SK-N-SH (cell line): ENCODE results near the gene KIF6. TPM values are rescaled to one million over a fixed set of nuclear protein-coding genes. Genes with fewer than 3 reads are reported as not detected.

ENCODE experiments used
- CTCF ChIA-PET: fragments of 300-600, 350-600 bp; formaldehyde crosslinking; extraction: SDS; loops from one replicate; lab custom pipeline; 2021; lab: Yijun Ruan, JAX
- POLR2A ChIA-PET: fragments of 350-600 bp; sonication (Branson Sonifier 250); formaldehyde crosslinking; extraction: SDS; loops from one replicate; lab custom pipeline; 2020; ENCODE audit warnings: antibody characterized with exemption, inconsistent platforms; lab: Yijun Ruan, JAX
- DNase-seq: peaks from one replicate; pipeline ENCODE4 v3.0.0; 2012
- H2AFZ ChIP-seq: fragments of 200-600 bp; sonication (generic); 2 replicates; pipeline ENCODE4 v1.8.1; 2016; ENCODE audit warnings: antibody characterized with exemption, mild to moderate bottlenecking, low read depth
- H3F3A ChIP-seq: fragments of 200-600 bp; sonication (generic); replicated peaks from 2 replicates; pipeline ENCODE3; 2016; ENCODE audit warnings: antibody characterized with exemption, mild to moderate bottlenecking; ENCODE audit not compliant: insufficient read depth
- H3K27ac ChIP-seq, 2 experiments: fragments of 200-500 bp in 1 of 2; fragments of 200-600 bp in 1 of 2; sonication (Bioruptor generic) in 1 of 2; sonication (generic), shearing (Covaris generic) in 1 of 2; 2 replicates each; pipeline versions ENCODE4 v1.5.1 to v1.6.1; 2014 to 2016; ENCODE audit warnings: low read depth in 2 of 2, inconsistent platforms in 1 of 2, low read length in 1 of 2, mild to moderate bottlenecking in 1 of 2, mixed read lengths in 1 of 2
- H3K27me3 ChIP-seq: fragments of 200-600 bp; sonication (generic), shearing (Covaris generic); 2 replicates; pipeline ENCODE4 v1.6.1; 2016; ENCODE audit warnings: mixed run types; ENCODE audit not compliant: insufficient read depth
- H3K36me3 ChIP-seq, 2 experiments: fragments of 200-500 bp in 1 of 2; fragments of 200-600 bp in 1 of 2; sonication (Bioruptor generic) in 1 of 2; sonication (generic) in 1 of 2; replicated peaks in 1 of 2; 2 replicates each; pipeline versions ENCODE3 to v1.5.1; 2014 to 2016; ENCODE audit warnings: low read length in 1 of 2, mild to moderate bottlenecking in 1 of 2; ENCODE audit not compliant: insufficient read depth in 2 of 2, control insufficient read depth in 1 of 2
- H3K4me1 ChIP-seq, 2 experiments: fragments of 200-500 bp in 1 of 2; fragments of 200-600 bp in 1 of 2; sonication (Bioruptor generic) in 1 of 2; sonication (generic), shearing (Covaris generic) in 1 of 2; 2 replicates each; pipeline versions ENCODE4 v1.5.1 to v1.6.1; 2014 to 2016; ENCODE audit warnings: low read depth in 1 of 2, low read length in 1 of 2, mixed run types in 1 of 2; ENCODE audit not compliant: insufficient read depth in 2 of 2, control insufficient read depth in 1 of 2
- H3K4me2 ChIP-seq: fragments of 200-600 bp; sonication (generic), shearing (Covaris generic); 2 replicates; pipeline ENCODE4 v1.6.1; 2017; ENCODE audit warnings: mixed run types
- H3K4me3 ChIP-seq, 2 experiments: fragments of 200-500 bp in 1 of 2; fragments of 200-600 bp in 1 of 2; sonication (Bioruptor generic) in 1 of 2; sonication (generic), shearing (Covaris generic) in 1 of 2; 2 replicates each; pipeline versions ENCODE4 v1.5.1 to v1.8.1; 2014 to 2016; ENCODE audit warnings: low read depth in 2 of 2, inconsistent platforms in 1 of 2, low read length in 1 of 2, mild to moderate bottlenecking in 1 of 2, mixed read lengths in 1 of 2, moderate library complexity in 1 of 2
- H3K79me2 ChIP-seq: fragments of 200-600 bp; sonication (generic); 2 replicates; pipeline ENCODE4 v1.8.1; 2017; ENCODE audit warnings: mild to moderate bottlenecking; ENCODE audit not compliant: insufficient read depth
- H3K9ac ChIP-seq: fragments of 200-600 bp; sonication (generic); 2 replicates; pipeline ENCODE4 v1.6.1; 2017; ENCODE audit warnings: mixed run types
- H3K9me2 ChIP-seq: fragments of 200-600 bp; sonication (generic); 2 replicates; pipeline ENCODE4 v1.6.1; 2017; ENCODE audit warnings: mixed run types
- H3K9me3 ChIP-seq: fragments of 200-600 bp; sonication (generic); 2 replicates; pipeline ENCODE4 v1.6.1; 2017; ENCODE audit warnings: mixed run types, mild to moderate bottlenecking, moderate library complexity
- H4K20me1 ChIP-seq: fragments of 200-600 bp; sonication (generic); 2 replicates; pipeline ENCODE4 v1.6.1; 2017; ENCODE audit warnings: mild to moderate bottlenecking, mixed run types; ENCODE audit not compliant: insufficient read depth
- CHD2 ChIP-seq: fragments of 150-350 bp; IDR thresholded peaks from 2 replicates; pipeline ENCODE4 v1.6.1; 2018; ENCODE audit warnings: low read length; ENCODE audit not compliant: partially characterized antibody
- EP300 ChIP-seq, 2 experiments: IDR thresholded peaks; 2 replicates each; pipeline versions ENCODE4 v1.4.0 to v1.6.1; 2012; ENCODE audit warnings: borderline replicate concordance in 1 of 2, low read depth in 1 of 2, low read length in 1 of 2
- EZH2phosphoT487 ChIP-seq: fragments of 200-600 bp; sonication (generic); IDR thresholded peaks from 2 replicates; pipeline ENCODE4 v1.6.1; 2017; ENCODE audit warnings: low read depth, mixed run types, mild to moderate bottlenecking, antibody characterized with exemption, moderate library complexity, borderline replicate concordance
- FOSL2 ChIP-seq: IDR thresholded peaks from 2 replicates; pipeline ENCODE4 v1.4.0; 2012; ENCODE audit warnings: low read depth, mild to moderate bottlenecking, moderate library complexity, borderline replicate concordance
- FOXJ3 ChIP-seq: sonication (generic); formaldehyde crosslinking; IDR thresholded peaks from 2 replicates; pipeline ENCODE4 v1.5.1; 2020; ENCODE audit warnings: mild to moderate bottlenecking, missing genetic modification reagents
- FOXM1 ChIP-seq: IDR thresholded peaks from 2 replicates; pipeline ENCODE4 v1.4.0; 2012; ENCODE audit warnings: low read depth, mild to moderate bottlenecking
- IRF3 ChIP-seq: fragments of 150-350 bp; IDR thresholded peaks from 2 replicates; pipeline ENCODE4 v1.6.1; 2016; ENCODE audit warnings: mild to moderate bottlenecking, low read depth, low read length
- JUND ChIP-seq: IDR thresholded peaks from 2 replicates; pipeline ENCODE4 v1.4.0; 2012
- MXI1 ChIP-seq: IDR thresholded peaks from 2 replicates; pipeline ENCODE4 v1.6.1; 2012; ENCODE audit warnings: mild to moderate bottlenecking, low read depth, low read length, improper control_type of control experiment
- NFIC ChIP-seq: IDR thresholded peaks from 2 replicates; pipeline ENCODE4 v1.4.0; 2012; ENCODE audit warnings: borderline replicate concordance
- RAD21 ChIP-seq: IDR thresholded peaks from 2 replicates; pipeline ENCODE4 v1.6.1; 2012; ENCODE audit warnings: mild to moderate bottlenecking, low read length
- RCOR1 ChIP-seq: fragments of 150-350 bp; IDR thresholded peaks from 2 replicates; pipeline ENCODE4 v1.6.1; 2017; ENCODE audit warnings: antibody characterized with exemption, low read length
- REST ChIP-seq: IDR thresholded peaks from 2 replicates; pipeline ENCODE4 v1.6.1; 2012; ENCODE audit warnings: mild to moderate bottlenecking, low read depth, low read length, moderate library complexity
- RFX5 ChIP-seq: IDR thresholded peaks from 2 replicates; pipeline ENCODE4 v1.6.1; 2012; ENCODE audit warnings: mild to moderate bottlenecking, improper control_type of control experiment, low read length
- SMC3 ChIP-seq: IDR thresholded peaks from 2 replicates; pipeline ENCODE4 v1.6.1; 2012; ENCODE audit warnings: low read depth, low read length, improper control_type of control experiment
- TAF1 ChIP-seq: IDR thresholded peaks from 2 replicates; pipeline ENCODE4 v1.6.1; 2012; ENCODE audit warnings: low read depth, mild to moderate bottlenecking, low read length, moderate library complexity, borderline replicate concordance
- TCF12 ChIP-seq: IDR thresholded peaks from 2 replicates; pipeline ENCODE4 v1.4.0; 2012
- TEAD4 ChIP-seq: IDR thresholded peaks from 2 replicates; pipeline ENCODE4 v1.4.0; 2012; ENCODE audit warnings: mild to moderate bottlenecking, borderline replicate concordance; ENCODE audit not compliant: insufficient read depth
- WGBS: methylation state at CpG from one replicate; pipeline ENCODE4 v1.1.6; 2017; ENCODE audit warnings: low lambda C conversion rate; 5-methylcytosine and 5-hydroxymethylcytosine counted together
- polyA plus RNA-seq, 3 experiments: library from polyadenylated mRNA; depleted of rRNA; stranded (reverse); fragments of >200 nt; gene quantifications; 2 replicates each; pipeline ENCODE4 v1.2.3, GENCODE V29; 2012
- TF ChIP-seq, protein P1 (sequence below): IDR thresholded peaks from 2 replicates; pipeline ENCODE4 v1.4.0; 2012; ENCODE audit warnings: low read depth
- TF ChIP-seq, protein P2 (sequence below): fragments of 200-600 bp; sonication (generic); IDR thresholded peaks from 2 replicates; pipeline ENCODE4 v1.6.1; 2017; ENCODE audit warnings: antibody characterized with exemption, mild to moderate bottlenecking, moderate library complexity

Gene KIF6
- polyA plus RNA-seq, 1 of the 3 experiments (the other 2 are of a cell fraction), result 0.13 TPM

DNA sequence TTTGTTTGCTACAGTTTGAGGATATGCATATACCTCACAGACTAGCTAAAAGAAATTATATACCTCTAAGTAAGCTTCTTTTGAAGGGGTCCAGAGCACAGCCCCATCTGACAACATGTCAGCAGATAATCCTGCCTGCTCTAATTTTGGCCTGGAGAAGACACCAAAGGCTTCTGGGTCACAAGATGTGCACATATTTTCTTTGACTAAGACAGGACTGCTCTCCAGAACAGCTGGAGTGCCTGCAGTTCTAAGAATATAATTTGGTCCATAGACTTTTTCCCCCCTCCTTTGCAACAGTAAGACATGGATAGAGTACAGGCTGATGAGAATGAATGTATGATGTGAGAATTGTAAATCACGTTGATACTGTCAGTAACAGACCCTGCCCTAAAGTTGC, 294.8 kb downstream of the KIF6 start:
- Histone ChIP-seq H3K36me3 (no peaks in the 10 kb centered on the region), H3K9me2 (no peaks in the 10 kb centered on the region), H2AFZ (no peak overlapping the region; the same call in 1 of the 2 replicates), H3K4me3 (no peak overlapping the region), H3K27ac (peak overlapping the region in 1 of 2 experiments; percentile 98; a peak in 2 of 4 replicates), H4K20me1 (no peaks in the 10 kb centered on the region), H3K79me2 (no peaks in the 10 kb centered on the region), H3K9me3 (no peaks in the 10 kb centered on the region), H3K4me1 (peaks cover 8 to 32% of the 10 kb centered on the region in 2 experiments; a peak in 3 of 4 replicates), H3K9ac (no peak overlapping the region), H3K4me2 (no peak overlapping the region), H3K27me3 (no peaks in the 10 kb centered on the region), H3F3A (no peaks in the 10 kb centered on the region)
- WGBS, result 44% methylated on average over 1 of the region's 1 CpG
- CTCF ChIA-PET, result interaction anchor here (2.2 kb wide), 1 partner anchor 53 kb away, joined by 7 read pairs; no protein-coding TSS in a partner anchor
- DNase-seq, result no peak
- TF ChIP-seq FOXJ3 (CRISPR knock-in tag), result no peak
- TF ChIP-seq TAF1, result no peak
- TF ChIP-seq, protein P1, sequence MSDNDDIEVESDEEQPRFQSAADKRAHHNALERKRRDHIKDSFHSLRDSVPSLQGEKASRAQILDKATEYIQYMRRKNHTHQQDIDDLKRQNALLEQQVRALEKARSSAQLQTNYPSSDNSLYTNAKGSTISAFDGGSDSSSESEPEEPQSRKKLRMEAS, result no peak
- TF ChIP-seq, protein P2, sequence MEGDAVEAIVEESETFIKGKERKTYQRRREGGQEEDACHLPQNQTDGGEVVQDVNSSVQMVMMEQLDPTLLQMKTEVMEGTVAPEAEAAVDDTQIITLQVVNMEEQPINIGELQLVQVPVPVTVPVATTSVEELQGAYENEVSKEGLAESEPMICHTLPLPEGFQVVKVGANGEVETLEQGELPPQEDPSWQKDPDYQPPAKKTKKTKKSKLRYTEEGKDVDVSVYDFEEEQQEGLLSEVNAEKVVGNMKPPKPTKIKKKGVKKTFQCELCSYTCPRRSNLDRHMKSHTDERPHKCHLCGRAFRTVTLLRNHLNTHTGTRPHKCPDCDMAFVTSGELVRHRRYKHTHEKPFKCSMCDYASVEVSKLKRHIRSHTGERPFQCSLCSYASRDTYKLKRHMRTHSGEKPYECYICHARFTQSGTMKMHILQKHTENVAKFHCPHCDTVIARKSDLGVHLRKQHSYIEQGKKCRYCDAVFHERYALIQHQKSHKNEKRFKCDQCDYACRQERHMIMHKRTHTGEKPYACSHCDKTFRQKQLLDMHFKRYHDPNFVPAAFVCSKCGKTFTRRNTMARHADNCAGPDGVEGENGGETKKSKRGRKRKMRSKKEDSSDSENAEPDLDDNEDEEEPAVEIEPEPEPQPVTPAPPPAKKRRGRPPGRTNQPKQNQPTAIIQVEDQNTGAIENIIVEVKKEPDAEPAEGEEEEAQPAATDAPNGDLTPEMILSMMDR, result no peak
- TF ChIP-seq SMC3, result no peak
- TF ChIP-seq IRF3, result no peak
- no peak for TF ChIP-seq REST
- TF ChIP-seq TEAD4, result no peak
- no peak for TF ChIP-seq FOSL2
- no peak for TF ChIP-seq NFIC
- no peak for TF ChIP-seq FOXM1
- TF ChIP-seq EZH2phosphoT487, result no peak
- TF ChIP-seq RAD21, result no peak
- no peak for TF ChIP-seq MXI1
- no peak for TF ChIP-seq RFX5
- no peak for TF ChIP-seq TCF12
- no peak for TF ChIP-seq EP300 (IDR thresholded peaks at IDR 0.05; ENCODE audit: borderline replicate concordance in 1 of 2, low read depth in 1 of 2, low read length in 1 of 2)
- no peak for TF ChIP-seq JUND
- TF ChIP-seq CHD2, result no peak
- TF ChIP-seq RCOR1, result no peak
- POLR2A ChIA-PET, result no interaction called here
